NCI-H1930 (cell line): ENCODE data around the gene PGPEP1.
"Not testable (repeated sequence)": the region's sequence is repeated elsewhere in the genome, so short reads cannot be mapped to it uniquely, and the experiment has no call there.

Source experiments
- DNase-seq, 2 experiments: peaks; one replicate each; lab custom pipeline; 2025; lab: John Stamatoyannopoulos, UW

The PGPEP1 gene

DNA sequence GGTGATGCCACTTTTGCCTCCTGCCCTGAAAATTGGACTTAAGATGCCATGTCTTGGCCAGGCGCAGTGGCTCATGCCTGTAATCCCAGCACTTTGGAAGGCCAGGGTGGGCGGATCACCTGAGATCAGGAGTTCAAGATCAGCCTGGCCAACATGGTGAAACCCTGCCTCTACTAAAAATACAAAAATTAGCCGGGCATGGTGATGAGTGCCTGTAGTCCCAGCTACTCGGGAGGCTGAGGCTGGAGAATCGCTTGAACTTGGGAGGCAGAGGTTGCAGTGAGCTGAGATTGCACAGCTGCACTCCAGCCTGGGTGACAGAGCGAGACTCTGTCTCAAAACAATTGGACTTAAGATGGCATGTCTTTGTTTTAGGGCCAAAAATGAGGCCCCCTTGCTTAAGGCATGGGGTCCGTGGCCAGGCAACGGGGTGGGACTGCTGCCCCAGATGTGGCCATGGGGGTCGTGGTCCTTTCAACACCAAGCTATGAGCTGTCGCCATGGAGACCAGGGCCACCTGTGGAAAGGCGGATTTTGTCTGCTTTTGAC, 24.0 kb downstream of the PGPEP1 start:
- DNase-seq = not testable (repeated sequence)

DNA sequence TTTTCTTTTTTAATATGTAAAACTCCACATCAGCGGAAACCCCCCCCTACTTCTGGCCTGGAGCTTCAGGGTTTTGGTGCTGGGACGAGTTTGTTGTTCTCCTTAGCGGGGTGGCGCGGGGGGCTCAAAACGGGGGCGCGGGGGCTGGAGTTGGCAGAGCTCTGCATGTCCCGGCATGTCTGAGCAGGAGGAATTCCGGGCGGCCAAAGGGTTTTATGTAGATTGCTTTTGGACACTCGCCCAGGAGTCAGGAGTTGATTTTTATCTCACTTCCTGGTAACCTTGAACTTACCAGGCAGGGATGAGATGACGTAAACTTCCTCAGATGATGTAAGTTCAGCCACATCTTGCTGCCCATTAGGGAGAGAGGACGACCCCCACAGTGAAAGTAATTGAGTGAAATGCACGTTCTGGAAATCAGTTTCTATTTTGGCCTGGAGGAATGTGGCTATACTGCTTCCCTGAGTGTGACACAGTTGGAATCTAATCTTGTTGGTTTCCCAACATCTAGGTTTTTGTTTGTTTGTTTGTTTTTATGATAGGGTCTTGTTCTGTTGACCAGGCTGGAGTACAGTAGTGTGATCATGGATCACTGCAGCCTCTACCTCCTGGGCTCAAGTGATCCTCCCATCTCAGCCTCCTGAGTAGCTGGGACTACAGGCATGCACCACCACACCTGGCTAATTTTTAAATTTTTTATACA, 24.6 kb downstream of the PGPEP1 start:
- no peak for DNase-seq

DNA sequence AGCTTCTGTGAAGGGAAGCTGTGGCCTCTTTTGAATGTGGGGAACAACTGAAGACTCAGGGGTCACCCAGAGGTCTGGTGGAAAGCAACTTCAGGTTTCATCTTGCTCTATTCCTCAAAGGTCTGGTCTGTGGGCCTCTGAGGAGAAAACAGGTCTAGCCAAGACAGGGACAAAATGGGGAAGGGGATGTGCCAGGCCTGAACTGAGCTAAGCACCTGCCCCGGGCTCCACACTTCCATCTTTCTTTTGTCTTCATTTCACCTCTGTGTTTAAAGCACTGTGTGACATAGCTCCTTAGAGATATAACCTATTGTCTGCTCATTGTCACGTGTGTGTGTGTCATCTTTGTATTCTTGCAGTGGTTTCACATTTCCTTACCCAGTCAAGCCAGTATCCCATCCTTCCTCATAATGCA, 25.6 kb downstream of the PGPEP1 start:
- no peak for DNase-seq

DNA sequence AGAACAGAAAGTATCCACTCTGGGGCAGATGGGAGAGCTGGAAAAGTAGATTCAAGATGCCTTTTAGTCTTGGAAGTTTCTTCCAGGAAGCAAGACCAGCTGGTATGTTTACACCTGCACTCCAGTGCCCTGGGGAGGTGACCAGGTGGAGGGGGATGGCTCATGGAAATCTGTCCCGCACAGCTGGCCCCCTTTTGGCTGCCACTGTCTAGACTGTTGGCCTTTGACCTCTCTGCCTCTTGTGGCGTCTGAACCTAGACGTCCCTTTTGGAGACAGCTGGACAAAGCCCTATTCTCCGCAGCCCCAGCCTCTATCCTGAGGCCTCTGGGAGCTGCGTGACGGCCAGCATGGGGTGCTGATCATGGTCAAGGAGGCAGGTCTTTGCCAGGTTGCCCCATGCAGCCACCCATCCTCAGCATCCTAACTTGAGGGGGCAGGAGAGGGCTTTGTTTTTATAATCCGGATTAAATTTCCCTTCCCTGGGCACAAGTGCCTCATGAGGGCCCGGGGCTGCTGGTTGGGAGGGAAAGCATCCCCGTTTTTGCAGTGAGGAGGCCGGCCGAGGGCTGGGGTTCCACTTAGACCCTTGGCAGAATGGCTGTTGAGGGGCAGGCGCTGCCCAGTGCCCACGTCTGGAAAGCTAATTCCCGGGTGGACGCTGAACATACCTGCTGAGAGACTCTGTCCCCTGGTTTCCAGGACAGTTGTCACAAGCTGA, 28.3 kb downstream of the PGPEP1 start:
- no peak for DNase-seq

DNA sequence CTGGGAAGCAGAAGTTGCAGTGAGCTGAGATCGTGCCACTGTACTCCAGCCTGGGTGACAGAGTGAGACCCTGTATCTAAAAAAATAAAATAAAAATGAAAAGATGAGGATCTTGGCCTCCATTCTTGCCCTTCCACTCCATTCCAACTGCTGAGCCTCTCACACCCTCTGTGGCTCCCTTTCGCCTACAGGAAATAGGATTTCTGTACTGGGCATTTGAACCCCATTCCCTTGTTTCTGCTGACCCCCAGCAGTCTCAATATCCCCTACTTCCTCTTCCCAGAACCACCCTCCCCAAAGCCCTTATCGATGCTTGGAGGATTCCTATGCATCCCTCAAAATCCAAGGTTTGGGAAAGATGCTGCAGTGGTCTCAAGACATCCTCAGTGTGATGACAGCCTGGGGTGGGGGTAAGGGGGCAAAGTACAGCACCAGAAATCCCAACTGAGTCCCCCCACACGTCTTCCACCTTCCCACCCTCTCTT, 33.1 kb downstream of the PGPEP1 start:
- no peak for DNase-seq

DNA sequence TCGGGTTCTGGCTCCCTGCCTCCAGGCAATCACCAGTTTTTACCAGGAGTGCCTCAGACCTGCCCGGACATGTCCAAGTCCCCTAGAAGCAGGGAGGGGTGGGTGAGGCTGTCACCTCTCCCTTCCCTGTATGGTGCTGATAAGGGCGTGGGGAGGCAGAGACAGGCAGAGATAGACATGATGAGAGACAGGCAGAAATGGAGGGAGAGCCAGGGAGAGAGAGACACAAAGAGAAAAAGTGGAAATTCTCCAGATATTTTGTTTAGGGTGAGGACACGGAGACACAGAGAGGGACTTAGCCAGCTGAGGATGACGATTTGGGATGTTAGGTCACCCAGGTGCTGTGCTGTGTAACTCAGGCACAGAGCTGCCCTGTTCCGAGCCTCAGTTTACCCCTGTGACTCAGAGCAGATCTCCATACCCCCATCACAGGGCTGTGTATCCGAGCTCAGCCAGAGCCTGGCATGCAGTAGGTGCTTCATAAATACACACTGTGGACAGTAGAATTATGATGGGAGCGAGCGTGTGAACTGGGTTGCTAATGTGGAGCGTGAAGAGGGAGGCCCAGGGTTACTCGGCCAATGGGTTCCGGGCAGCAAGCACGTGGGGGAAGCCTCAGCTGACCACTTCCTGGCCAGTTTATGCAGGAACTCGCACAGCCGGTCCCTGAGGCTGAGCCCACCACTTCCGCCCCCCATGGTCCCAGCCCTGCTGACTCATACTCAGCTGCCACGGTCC, 33.7 kb downstream of the PGPEP1 start:
- no peak for DNase-seq

DNA sequence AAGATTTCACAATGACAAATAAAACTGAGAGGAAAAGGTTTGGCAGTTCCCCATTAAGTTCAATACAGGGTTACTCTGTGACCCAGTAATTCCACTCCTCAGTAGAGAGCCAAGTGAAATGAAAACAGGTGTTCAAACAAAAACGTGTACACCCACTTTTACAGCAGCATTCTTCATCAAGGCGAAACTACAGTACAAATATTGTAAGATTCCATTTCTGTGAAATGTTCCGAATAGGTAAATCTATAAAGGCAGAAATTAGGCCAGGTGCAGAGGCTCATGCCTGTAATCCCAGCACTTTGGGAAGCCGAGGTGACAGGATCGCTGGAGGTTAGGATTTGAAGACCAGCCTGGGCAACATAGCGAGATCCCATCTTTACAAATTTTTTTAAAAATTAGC, 36.6 kb downstream of the PGPEP1 start:
- DNase-seq = no peak

DNA sequence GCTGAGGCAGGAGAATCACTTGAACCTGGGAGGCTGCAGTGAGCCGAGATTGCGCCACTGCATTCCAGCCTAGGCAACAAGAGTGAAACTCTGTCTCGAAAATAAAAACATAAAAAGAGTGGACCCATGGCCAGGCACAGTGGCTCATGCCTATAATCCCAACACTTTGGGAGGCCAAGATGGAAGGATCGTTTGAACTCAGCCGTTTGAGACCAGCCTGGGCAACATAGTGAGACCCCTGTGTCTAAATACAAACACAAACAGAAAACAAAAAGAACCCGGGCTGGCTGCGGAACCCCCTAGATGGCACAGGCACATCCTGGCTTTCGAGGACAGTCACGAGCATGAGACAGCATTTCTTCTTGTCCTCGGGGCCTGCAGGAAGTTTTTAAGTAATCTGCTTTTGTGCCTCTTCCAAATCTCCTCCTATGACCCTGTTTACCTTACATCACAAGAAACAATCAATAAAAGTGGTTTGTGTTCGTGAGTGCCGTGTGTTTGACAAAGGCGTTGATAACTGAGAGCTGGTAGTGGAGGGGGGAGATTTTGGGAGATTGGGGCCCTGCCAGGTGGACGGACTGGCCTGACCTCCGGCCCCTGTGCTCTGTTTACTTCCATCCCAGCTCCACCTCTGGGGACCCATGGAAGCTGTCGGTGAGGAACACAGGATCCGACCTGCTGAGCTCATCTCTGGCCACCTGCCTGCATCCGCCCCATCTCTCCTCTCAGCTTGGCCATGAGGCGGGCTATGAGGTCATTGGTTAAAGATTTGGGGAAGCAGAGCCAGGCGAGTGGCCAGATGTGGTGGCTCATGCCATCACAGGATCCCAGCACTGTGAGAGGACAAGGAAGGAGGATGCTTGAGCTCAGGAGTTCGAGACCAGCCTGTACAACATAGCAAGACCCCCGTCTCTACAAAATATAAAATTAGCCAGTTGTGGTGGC, 39.7 kb downstream of the PGPEP1 start:
- DNase-seq = no peak

DNA sequence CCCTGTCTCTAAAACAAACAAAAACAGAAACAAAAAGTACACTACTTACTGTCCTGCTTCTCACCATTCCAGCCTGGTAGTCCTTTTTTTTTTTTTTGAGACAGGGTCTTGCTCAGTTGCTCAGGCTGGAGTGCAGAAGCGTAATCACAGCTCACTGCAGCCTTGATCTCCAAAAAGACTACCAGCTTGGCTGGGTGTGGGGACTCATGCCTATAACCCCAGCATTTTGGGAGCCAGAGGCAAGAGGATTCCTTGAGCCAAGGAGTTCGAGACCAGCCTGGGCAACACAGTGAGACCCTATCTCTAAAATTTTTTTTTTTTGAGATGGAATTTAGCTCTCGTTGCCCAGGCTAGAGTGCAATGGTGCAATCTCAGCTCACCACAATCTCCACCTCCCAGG, 40.4 kb downstream of the PGPEP1 start:
- DNase-seq = no peak

DNA sequence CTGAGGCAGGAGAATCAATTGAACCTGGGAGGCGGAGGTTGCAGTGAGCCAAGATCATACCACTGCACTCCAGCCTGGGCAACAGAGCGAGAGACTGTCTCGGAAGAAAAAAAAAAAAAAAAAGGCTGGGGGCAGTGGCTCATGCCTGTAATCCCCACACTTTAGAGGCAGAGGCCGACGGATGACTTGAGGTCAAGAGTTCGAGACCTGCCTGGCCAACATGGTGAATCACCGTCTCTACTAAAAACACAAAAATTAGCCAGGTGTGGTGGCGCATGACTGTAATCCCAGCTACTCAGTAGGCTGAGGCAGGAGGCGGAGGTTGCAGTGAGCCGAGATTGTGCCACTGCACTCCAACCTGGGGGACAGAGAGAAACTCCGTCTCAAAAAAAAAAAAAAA, 43.2 kb downstream of the PGPEP1 start:
- not testable (repeated sequence) for DNase-seq

DNA sequence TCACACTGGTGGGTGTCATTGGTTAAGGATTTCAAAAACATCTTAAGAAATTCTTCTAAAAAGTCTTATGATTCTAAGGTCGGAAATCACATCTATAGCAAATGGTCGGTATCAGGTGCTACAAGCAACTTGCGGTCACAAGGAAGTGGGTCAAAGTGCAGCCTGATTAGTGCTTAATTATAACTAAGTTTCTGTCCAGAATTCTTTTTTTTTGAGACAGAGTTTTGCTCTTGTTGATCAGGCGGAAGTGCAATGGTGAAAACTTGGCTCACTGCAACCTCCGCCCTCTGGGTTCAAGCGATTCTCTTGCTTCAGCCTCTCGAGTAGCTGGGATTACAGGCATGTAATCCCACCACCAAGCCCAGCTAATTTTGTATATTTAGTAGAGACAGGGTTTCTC, 44.4 kb downstream of the PGPEP1 start:
- no peak for DNase-seq

DNA sequence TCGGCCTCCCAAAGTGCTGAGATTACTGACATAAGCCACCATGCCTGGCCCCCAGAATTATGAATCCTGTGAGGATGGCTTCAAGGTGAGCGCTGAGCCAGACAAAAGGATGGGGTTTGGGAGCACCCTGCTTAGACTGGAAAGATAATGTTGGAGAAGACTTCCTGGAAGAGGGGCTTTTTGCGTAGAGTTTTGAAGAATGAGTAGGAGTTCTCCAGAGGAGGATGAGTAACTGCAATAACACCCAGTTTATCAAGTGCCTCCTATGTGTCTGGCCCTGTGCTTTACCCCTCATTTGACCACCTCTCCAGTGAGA, 44.9 kb downstream of the PGPEP1 start:
- DNase-seq = no peak

DNA sequence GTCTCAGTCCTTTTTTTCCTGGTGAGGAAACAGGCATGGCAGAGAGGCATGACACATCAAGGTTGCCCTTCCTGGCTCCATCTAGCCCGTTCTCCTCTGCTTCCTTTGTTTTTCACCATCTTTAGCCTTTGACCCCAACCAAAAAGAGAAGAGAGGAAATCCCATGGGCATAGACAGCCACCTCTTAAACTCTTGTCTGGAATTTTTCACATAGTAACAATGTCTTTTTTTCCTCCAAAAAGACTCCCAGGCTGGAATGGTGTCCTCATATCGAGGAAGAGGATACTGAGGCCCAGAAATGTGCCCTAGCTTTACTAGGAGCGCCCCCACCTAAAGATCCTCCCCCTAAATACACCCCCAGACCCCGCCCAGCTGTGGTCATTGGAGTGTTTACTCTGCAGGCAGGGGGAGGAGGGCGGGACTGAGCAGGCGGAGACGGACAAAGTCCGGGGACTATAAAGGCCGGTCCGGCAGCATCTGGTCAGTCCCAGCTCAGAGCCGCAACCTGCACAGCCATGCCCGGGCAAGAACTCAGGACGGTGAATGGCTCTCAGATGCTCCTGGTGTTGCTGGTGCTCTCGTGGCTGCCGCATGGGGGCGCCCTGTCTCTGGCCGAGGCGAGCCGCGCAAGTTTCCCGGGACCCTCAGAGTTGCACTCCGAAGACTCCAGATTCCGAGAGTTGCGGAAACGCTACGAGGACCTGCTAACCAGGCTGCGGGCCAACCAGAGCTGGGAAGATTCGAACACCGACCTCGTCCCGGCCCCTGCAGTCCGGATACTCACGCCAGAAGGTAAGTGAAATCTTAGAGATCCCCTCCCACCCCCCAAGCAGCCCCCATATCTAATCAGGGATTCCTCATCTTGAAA, 45.5 kb downstream of the PGPEP1 start, which contains the start of gene GDF15:
Gene GDF15 (plus strand): TSS at position 484 of the 868 bp plus-strand sequence. CDS start 32 bp downstream, at position 516.
- no peak for DNase-seq

DNA sequence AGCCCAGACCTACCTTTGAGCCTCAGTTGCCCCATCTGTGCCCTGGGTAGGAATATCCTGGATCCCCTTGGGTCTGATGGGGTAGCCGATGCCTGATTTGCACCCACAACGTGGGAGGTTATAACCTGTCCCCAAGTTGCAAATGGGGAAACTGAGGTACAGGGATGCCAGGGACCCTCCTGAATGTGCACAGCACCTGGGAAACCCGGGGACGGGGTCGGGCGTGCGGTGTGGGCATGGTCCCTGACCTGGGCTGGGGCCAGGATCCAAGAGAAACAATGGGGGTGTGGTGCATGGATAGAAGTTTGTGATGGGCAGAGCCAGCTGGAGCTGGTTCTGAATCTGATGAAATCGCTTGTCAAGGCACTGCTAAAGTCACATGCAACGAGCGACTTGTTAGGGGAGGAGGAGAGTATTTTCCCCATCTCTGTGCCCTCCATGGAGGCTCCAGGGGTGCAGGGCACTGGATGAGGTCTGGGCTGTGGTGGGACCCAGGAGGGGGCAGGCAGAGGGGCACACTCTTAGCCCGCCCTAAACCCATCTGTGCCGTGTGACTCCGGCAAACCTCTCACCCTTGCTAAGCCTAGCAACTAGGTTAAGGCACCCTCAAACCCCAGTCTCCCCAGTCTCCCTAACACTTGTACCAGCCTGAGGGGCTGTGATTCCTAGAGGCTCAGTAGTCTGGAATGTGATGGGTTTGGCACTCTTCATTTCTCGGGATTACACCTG, 46.3 kb downstream of the PGPEP1 start:
- DNase-seq = no peak

DNA sequence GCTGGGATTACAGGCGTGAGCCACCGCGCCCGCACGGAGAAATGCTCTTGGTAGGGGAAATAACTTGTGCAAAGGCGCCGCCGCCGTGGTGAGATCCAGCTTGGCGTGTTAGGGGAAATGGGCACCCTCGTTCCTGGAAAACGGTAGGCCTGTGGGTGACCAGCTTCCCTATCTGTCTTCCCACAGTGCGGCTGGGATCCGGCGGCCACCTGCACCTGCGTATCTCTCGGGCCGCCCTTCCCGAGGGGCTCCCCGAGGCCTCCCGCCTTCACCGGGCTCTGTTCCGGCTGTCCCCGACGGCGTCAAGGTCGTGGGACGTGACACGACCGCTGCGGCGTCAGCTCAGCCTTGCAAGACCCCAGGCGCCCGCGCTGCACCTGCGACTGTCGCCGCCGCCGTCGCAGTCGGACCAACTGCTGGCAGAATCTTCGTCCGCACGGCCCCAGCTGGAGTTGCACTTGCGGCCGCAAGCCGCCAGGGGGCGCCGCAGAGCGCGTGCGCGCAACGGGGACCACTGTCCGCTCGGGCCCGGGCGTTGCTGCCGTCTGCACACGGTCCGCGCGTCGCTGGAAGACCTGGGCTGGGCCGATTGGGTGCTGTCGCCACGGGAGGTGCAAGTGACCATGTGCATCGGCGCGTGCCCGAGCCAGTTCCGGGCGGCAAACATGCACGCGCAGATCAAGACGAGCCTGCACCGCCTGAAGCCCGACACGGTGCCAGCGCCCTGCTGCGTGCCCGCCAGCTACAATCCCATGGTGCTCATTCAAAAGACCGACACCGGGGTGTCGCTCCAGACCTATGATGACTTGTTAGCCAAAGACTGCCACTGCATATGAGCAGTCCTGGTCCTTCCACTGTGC, 47.9 kb downstream of the PGPEP1 start:
- DNase-seq = peak; percentile 28 to 64

DNA sequence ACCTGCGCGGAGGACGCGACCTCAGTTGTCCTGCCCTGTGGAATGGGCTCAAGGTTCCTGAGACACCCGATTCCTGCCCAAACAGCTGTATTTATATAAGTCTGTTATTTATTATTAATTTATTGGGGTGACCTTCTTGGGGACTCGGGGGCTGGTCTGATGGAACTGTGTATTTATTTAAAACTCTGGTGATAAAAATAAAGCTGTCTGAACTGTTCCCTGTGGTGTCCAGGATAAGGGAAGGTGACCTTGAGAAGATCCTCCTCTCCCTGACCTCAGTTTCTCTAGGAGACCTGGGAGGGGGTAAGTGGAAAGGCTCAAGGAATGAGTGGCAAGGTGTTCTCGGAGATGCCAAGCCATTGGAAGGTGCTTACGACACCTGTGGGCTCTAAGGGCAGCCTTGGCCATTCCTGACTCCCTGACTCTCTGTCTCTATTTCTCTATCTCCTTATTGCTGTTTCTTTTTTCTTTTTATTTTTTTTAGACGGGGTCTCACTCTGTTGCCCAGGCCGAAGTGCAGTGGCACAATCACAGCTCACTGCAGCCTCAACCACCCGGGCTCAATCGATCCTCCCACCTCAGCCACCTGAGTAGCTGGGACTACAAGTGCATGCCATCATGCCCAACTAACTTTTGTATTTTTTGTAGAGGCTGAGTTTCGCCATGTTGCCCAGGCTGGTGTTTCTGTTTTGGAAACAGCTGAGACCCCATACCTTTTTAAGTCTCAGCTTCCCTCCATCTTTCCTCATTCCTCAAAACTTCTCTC, 48.7 kb downstream of the PGPEP1 start:
- DNase-seq = no peak

DNA sequence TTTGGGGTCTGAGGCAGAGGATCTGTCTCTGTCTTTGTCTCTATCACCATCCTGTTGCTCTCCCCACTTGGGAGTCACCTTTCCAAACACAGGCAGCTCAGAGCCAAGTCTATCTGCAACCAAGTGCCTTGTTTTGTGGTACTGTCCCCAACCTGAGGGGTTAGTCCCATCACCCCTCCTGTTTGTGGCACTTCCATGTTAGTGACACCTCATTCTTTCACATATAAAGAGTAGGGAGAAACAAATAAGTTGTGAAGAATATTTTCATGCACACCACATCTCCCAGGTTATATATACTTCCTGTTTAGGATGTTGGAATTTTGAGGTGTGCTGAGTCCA, 49.3 kb downstream of the PGPEP1 start:
- DNase-seq = no peak
